ENCODE results near the gene ARAF. TPM values are rescaled to one million over a fixed set of nuclear protein-coding genes. Genes with fewer than 3 reads are reported as not detected.

Gene ARAF
- total and polyA plus RNA-seq, 4 donors = 32.6 to 85.9 (median 47.0) TPM

DNA sequence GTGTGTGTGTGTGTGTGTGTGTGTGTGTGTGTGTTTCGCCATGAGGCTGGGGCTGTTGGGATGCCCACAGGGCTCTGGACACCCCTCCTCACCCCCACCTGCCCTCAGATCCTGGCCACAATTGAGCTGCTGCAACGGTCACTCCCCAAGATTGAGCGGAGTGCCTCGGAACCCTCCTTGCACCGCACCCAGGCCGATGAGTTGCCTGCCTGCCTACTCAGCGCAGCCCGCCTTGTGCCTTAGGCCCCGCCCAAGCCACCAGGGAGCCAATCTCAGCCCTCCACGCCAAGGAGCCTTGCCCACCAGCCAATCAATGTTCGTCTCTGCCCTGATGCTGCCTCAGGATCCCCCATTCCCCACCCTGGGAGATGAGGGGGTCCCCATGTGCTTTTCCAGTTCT lies 10.2 kb downstream of the ARAF start:
- no peak overlapping the region for H3K4me3 ChIP-seq
- H3K27me3 ChIP-seq (ENCODE audit: control insufficient read depth in 3 of 3, insufficient read depth in 3 of 3, low read length in 2 of 3) = no peaks in the 10 kb centered on the region
- H3K36me3 ChIP-seq (ENCODE audit: control insufficient read depth in 4 of 4, insufficient read depth in 4 of 4, low read length in 4 of 4) = peaks cover 3 to 34% (median 8%) of the 10 kb centered on the region in 4 donors
- no peak overlapping the region for H3K27ac ChIP-seq (ENCODE audit: low read depth in 1 of 2, low read length in 1 of 2)
- WGBS, 2 donors = 91 to 95% methylated on average over 5 to 11 of the region's 11 CpGs
- TF ChIP-seq, protein P1, sequence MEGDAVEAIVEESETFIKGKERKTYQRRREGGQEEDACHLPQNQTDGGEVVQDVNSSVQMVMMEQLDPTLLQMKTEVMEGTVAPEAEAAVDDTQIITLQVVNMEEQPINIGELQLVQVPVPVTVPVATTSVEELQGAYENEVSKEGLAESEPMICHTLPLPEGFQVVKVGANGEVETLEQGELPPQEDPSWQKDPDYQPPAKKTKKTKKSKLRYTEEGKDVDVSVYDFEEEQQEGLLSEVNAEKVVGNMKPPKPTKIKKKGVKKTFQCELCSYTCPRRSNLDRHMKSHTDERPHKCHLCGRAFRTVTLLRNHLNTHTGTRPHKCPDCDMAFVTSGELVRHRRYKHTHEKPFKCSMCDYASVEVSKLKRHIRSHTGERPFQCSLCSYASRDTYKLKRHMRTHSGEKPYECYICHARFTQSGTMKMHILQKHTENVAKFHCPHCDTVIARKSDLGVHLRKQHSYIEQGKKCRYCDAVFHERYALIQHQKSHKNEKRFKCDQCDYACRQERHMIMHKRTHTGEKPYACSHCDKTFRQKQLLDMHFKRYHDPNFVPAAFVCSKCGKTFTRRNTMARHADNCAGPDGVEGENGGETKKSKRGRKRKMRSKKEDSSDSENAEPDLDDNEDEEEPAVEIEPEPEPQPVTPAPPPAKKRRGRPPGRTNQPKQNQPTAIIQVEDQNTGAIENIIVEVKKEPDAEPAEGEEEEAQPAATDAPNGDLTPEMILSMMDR (IDR thresholded peaks at IDR 0.05; ENCODE audit: control extremely low read depth, extremely low read depth) = no peak
- peaks cover 0 to 7% (median 0%) of the 10 kb centered on the region in 4 donors for H3K9me3 ChIP-seq (ENCODE audit: control insufficient read depth in 4 of 4, insufficient read depth in 3 of 4, low read length in 3 of 4)
- H3K9ac ChIP-seq (ENCODE audit: insufficient read depth in 1 of 2, low read length in 2 of 2) = no peak overlapping the region
- ATAC-seq (ENCODE audit: insufficient read depth, low FRiP score) (no peak), DNase-seq (no peak)
- peaks cover 0 to 13% (median 0%) of the 10 kb centered on the region in 5 donors for H3K4me1 ChIP-seq (ENCODE audit: control insufficient read depth in 5 of 5, insufficient read depth in 5 of 5, low read length in 5 of 5)

DNA sequence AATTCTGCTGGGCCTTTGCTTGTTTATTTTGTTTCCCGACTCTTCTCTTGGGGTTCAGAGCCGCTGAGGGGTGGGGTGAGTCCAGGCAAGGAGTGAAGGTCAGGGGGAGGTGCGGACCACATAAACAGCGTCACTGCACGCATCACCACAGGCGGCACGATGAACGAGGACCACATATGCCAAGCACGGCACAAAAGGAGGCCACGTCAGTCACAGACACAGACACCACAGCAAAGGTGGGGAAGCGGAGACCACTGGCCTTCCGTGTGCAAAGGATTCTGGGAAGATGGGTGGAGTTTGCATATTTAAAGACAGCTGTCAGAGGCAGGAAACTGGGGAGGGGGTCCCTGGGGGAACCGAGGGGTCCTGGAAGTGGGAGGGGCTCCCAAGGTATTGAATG lies 10.9 kb downstream of the ARAF start:
- Histone ChIP-seq H3K27ac (ENCODE audit: low read depth in 1 of 2, low read length in 1 of 2) (no peak overlapping the region), H3K4me3 (no peak overlapping the region), H3K27me3 (ENCODE audit: control insufficient read depth in 3 of 3, insufficient read depth in 3 of 3, low read length in 2 of 3) (no peaks in the 10 kb centered on the region), H3K4me1 (ENCODE audit: control insufficient read depth in 5 of 5, insufficient read depth in 5 of 5, low read length in 5 of 5) (peaks cover 0 to 13% (median 0%) of the 10 kb centered on the region in 5 donors), H3K9ac (ENCODE audit: insufficient read depth in 1 of 2, low read length in 2 of 2) (no peak overlapping the region), H3K9me3 (ENCODE audit: control insufficient read depth in 4 of 4, insufficient read depth in 3 of 4, low read length in 3 of 4) (peaks cover 0 to 7% (median 0%) of the 10 kb centered on the region in 4 donors), H3K36me3 (ENCODE audit: control insufficient read depth in 4 of 4, insufficient read depth in 4 of 4, low read length in 4 of 4) (peaks cover 3 to 29% (median 5%) of the 10 kb centered on the region in 4 donors)
- no peak for ATAC-seq (ENCODE audit: insufficient read depth, low FRiP score)
- WGBS, 2 donors = 85 to 87% methylated on average over 13 of the region's 13 CpGs
- DNase-seq = no peak
- TF ChIP-seq, protein P1 (IDR thresholded peaks at IDR 0.05; ENCODE audit: control extremely low read depth, extremely low read depth) = no peak

DNA sequence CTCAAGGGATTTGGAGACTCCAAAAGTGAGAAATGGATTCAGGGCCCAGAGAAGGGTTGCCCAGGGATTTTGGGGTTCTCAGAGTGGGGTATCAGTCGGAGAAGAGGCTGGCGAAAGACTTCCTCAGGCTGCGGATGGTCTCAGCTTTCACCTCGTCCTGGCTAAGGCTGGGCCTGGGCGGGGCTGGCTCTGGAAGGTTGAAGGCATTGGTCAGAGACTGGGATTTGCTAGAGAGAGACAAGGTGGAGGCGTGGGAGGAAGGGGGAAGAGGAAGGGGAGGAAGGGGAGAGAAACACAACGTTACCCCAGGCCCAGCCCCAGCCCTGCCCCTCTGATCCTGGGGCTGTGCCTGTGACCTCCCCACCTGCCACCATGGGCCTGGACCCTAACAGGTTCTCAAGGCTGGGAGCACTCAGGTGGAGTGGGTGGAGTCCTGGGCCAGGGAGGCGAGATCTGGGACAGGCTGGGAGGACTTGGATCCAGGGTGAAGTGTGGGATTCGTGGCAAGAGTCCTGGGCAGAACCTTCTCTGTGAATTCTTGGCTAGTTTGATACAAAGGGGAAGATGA lies 11.9 kb downstream of the ARAF start:
- Histone ChIP-seq H3K27me3 (ENCODE audit: control insufficient read depth in 3 of 3, insufficient read depth in 3 of 3, low read length in 2 of 3) (no peaks in the 10 kb centered on the region), H3K9ac (ENCODE audit: insufficient read depth in 1 of 2, low read length in 2 of 2) (no peak overlapping the region), H3K4me1 (ENCODE audit: control insufficient read depth in 5 of 5, insufficient read depth in 5 of 5, low read length in 5 of 5) (peaks cover 0 to 13% (median 0%) of the 10 kb centered on the region in 5 donors), H3K4me3 (no peak overlapping the region), H3K9me3 (ENCODE audit: control insufficient read depth in 4 of 4, insufficient read depth in 3 of 4, low read length in 3 of 4) (peaks cover 0 to 4% (median 0%) of the 10 kb centered on the region in 4 donors), H3K36me3 (ENCODE audit: control insufficient read depth in 4 of 4, insufficient read depth in 4 of 4, low read length in 4 of 4) (peaks cover 0 to 24% (median 3%) of the 10 kb centered on the region in 4 donors), H3K27ac (ENCODE audit: low read depth in 1 of 2, low read length in 1 of 2) (peak overlapping the region in 1 of 2 donors; percentile 71)
- ATAC-seq (ENCODE audit: insufficient read depth, low FRiP score) (no peak), DNase-seq (no peak)
- 57 to 60% methylated on average over 7 to 9 of the region's 9 CpGs for WGBS, 2 donors
- TF ChIP-seq, protein P1 (IDR thresholded peaks at IDR 0.05; ENCODE audit: control extremely low read depth, extremely low read depth) = no peak
